Measurements from ENCODE around the gene HRH1. TPM values are rescaled to one million over a fixed set of nuclear protein-coding genes. Genes with fewer than 3 reads are reported as not detected.

The HRH1 gene
- total RNA-seq, 2 donors from 2014 or later: 0.50 to 5.9 TPM

- Histone ChIP-seq H3K36me3 (no peaks in the 10 kb centered on the region), H3K9me3 (no peaks in the 10 kb centered on the region), H3K4me1 (replicated peaks) (no peaks in the 10 kb centered on the region), H3K4me3 (no peak overlapping the region), H3K27me3 (replicated peaks; ENCODE audit: insufficient read depth) (no peaks in the 10 kb centered on the region), H3K27ac (no peak overlapping the region)
- no peak for DNase-seq (ENCODE audit: low spot score)
- intact Hi-C loops (cut with DNase I): no loop called here
- TF ChIP-seq POLR2AphosphoS5 (IDR thresholded peaks at IDR 0.05) (no peak), POLR2A (IDR thresholded peaks at IDR 0.05) (no peak)
- TF ChIP-seq, protein P1, sequence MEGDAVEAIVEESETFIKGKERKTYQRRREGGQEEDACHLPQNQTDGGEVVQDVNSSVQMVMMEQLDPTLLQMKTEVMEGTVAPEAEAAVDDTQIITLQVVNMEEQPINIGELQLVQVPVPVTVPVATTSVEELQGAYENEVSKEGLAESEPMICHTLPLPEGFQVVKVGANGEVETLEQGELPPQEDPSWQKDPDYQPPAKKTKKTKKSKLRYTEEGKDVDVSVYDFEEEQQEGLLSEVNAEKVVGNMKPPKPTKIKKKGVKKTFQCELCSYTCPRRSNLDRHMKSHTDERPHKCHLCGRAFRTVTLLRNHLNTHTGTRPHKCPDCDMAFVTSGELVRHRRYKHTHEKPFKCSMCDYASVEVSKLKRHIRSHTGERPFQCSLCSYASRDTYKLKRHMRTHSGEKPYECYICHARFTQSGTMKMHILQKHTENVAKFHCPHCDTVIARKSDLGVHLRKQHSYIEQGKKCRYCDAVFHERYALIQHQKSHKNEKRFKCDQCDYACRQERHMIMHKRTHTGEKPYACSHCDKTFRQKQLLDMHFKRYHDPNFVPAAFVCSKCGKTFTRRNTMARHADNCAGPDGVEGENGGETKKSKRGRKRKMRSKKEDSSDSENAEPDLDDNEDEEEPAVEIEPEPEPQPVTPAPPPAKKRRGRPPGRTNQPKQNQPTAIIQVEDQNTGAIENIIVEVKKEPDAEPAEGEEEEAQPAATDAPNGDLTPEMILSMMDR (IDR thresholded peaks at IDR 0.05): no peak
- 68% methylated on average over 4 of the region's 4 CpGs for WGBS
Measured at GRCh38 chr3:11228041-11228440, 73.7 kb downstream of the HRH1 start.

GRCh38 chr3:11230125-11230524 lies 75.8 kb downstream of the HRH1 start:
- Histone ChIP-seq H3K4me3 (no peak overlapping the region), H3K36me3 (no peaks in the 10 kb centered on the region), H3K4me1 (replicated peaks) (no peaks in the 10 kb centered on the region), H3K9me3 (no peaks in the 10 kb centered on the region), H3K27ac (no peak overlapping the region), H3K27me3 (replicated peaks; ENCODE audit: insufficient read depth) (no peaks in the 10 kb centered on the region)
- 57% methylated on average over 4 of the region's 4 CpGs for WGBS
- TF ChIP-seq, protein P1 (IDR thresholded peaks at IDR 0.05): no peak
- peak; percentile 13 for TF ChIP-seq POLR2AphosphoS5 (IDR thresholded peaks at IDR 0.05)
- TF ChIP-seq POLR2A (IDR thresholded peaks at IDR 0.05): no peak
- peak; percentile 9 for DNase-seq (ENCODE audit: low spot score)
- intact Hi-C loops (cut with DNase I): loop anchor here (10.0 kb wide), 1 partner anchor 105 kb away; no protein-coding TSS in a partner anchor

DNA sequence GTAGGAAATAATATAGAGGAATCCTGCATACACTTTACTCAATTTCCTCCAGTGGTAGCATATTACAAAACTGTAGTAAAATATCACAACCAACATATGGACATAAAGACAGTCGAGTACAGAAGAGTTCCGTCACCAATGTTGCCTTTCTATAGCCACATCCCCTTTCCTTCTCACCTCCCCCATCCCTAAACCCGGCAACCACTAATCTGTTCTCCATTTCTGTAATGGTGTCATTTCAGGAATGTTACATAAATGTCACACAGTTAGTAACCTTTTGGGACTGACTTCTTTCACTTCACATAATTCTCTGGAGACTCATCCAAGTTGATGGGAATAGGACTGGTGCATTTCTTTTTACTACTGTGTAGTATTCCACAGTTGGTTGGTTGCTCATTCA lies 76.5 kb downstream of the HRH1 start:
- Histone ChIP-seq H3K27me3 (replicated peaks; ENCODE audit: insufficient read depth) (no peaks in the 10 kb centered on the region), H3K27ac (no peak overlapping the region), H3K36me3 (no peaks in the 10 kb centered on the region), H3K9me3 (no peaks in the 10 kb centered on the region), H3K4me3 (no peak overlapping the region), H3K4me1 (replicated peaks) (no peaks in the 10 kb centered on the region)
- DNase-seq (ENCODE audit: low spot score): no peak
- WGBS: 75% methylated on average over 3 of the region's 3 CpGs
- intact Hi-C loops (cut with DNase I): loop anchor here (10.0 kb wide), 1 partner anchor 104 kb away; no protein-coding TSS in a partner anchor
- TF ChIP-seq POLR2AphosphoS5 (IDR thresholded peaks at IDR 0.05) (no peak), POLR2A (IDR thresholded peaks at IDR 0.05) (no peak)
- TF ChIP-seq, protein P1 (IDR thresholded peaks at IDR 0.05): no peak

- intact Hi-C loops (cut with DNase I): loop anchor here (10.0 kb wide), 1 partner anchor 99 kb away; no protein-coding TSS in a partner anchor
- H3K36me3 ChIP-seq: no peaks in the 10 kb centered on the region
- H3K4me3 ChIP-seq: no peak overlapping the region
- no peak overlapping the region for H3K27ac ChIP-seq
- DNase-seq (ENCODE audit: low spot score): no peak
- no peaks in the 10 kb centered on the region for H3K4me1 ChIP-seq (replicated peaks)
- H3K9me3 ChIP-seq: no peaks in the 10 kb centered on the region
- TF ChIP-seq POLR2AphosphoS5 (IDR thresholded peaks at IDR 0.05): no peak
- TF ChIP-seq POLR2A (IDR thresholded peaks at IDR 0.05): no peak
- TF ChIP-seq, protein P1 (IDR thresholded peaks at IDR 0.05): no peak
- no peaks in the 10 kb centered on the region for H3K27me3 ChIP-seq (replicated peaks; ENCODE audit: insufficient read depth)
- 75% methylated on average over 8 of the region's 8 CpGs for WGBS
Measured at GRCh38 chr3:11235385-11235784, 81.1 kb downstream of the HRH1 start.

All from prostate gland (tissue), 2 donors.